Caco-2 (cell line): Measurements from ENCODE around the gene MINK1. TPM values are rescaled to one million over a fixed set of nuclear protein-coding genes. Genes with fewer than 3 reads are reported as not detected.

Source experiments
- BruUV-seq: library from RNA; stranded (reverse); fragments of 400-500 nt; replicated peaks from 2 replicates; lab custom pipeline; 2021; lab: Mats Ljungman, UMichigan
- CTCF ChIA-PET: fragments of 300-600 bp; sonication (Branson Sonifier 250); formaldehyde crosslinking; loops from one replicate; lab custom pipeline; 2022; ENCODE audit warnings: antibody characterized with exemption; lab: Charles Lee
- POLR2A ChIA-PET: fragments of 300-600 bp; sonication (Branson Sonifier 250); formaldehyde crosslinking; loops from one replicate; lab custom pipeline; 2022; ENCODE audit warnings: antibody characterized with exemption; lab: Charles Lee
- DNase-seq, 2 experiments: peaks; one replicate each; pipeline versions ENCODE4 v3.0.0 to v3.0.0-alpha.2; 2020 to 2022
- H3K27me3 ChIP-seq: replicated peaks from 2 replicates; pipeline ENCODE4 v1.6.0; 2011; ENCODE audit warnings: low read length; ENCODE audit not compliant: control insufficient read depth, insufficient read depth
- H3K36me3 ChIP-seq: 2 replicates; pipeline ENCODE4 v1.5.1; 2011; ENCODE audit warnings: low read length; ENCODE audit not compliant: control insufficient read depth, insufficient read depth
- H3K4me1 ChIP-seq: fragments of 250-450 bp; sonication (Bioruptor Pico); 2 replicates; pipeline ENCODE4 v1.5.1; 2020; ENCODE audit warnings: mild to moderate bottlenecking
- H3K4me3 ChIP-seq: 2 replicates; pipeline ENCODE4 v1.5.1; 2011; ENCODE audit warnings: low read depth, mild to moderate bottlenecking, control low read depth, low read length
- H3K9me3 ChIP-seq: fragments of 250-450 bp; sonication (Bioruptor Pico); 2 replicates; pipeline ENCODE4 v1.5.1; 2020; ENCODE audit warnings: mild to moderate bottlenecking, moderate library complexity
- H3K27ac Mint-ChIP-seq: one replicate; pipeline ENCODE4 v1.8.0; 2022; ENCODE audit warnings: mixed read lengths; ENCODE audit not compliant: unreplicated experiment
- H3K27me3 Mint-ChIP-seq: one replicate; pipeline ENCODE4 v1.8.0; 2022; ENCODE audit warnings: mixed read lengths; ENCODE audit not compliant: insufficient read depth, unreplicated experiment
- H3K36me3 Mint-ChIP-seq: one replicate; pipeline ENCODE4 v1.8.0; 2022; ENCODE audit warnings: mild to moderate bottlenecking, mixed read lengths; ENCODE audit not compliant: insufficient read depth, unreplicated experiment
- H3K4me1 Mint-ChIP-seq: one replicate; pipeline ENCODE4 v1.8.0; 2022; ENCODE audit warnings: low read depth, mixed read lengths; ENCODE audit not compliant: unreplicated experiment
- H3K4me3 Mint-ChIP-seq: one replicate; pipeline ENCODE4 v1.8.0; 2022; ENCODE audit warnings: mild to moderate bottlenecking, moderate library complexity, mixed read lengths; ENCODE audit not compliant: unreplicated experiment
- H3K9me3 Mint-ChIP-seq: one replicate; pipeline ENCODE4 v1.8.0; 2022; ENCODE audit warnings: mixed read lengths; ENCODE audit not compliant: unreplicated experiment
- intact Hi-C: fragments of 100-400 bp; cut with micrococcal nuclease; formaldehyde crosslinking; loops from one replicate; pipeline ENCODE4 v1.10.0; 2022; ENCODE audit not compliant: unreplicated experiment
- total RNA-seq: library from RNA; stranded (reverse); gene quantifications from 2 replicates; pipeline ENCODE4 v1.2.3, GENCODE V29; 2022
- TF ChIP-seq, protein P1 (sequence below), 2 experiments: fragments of 200-600 bp in 1 of 2; IDR thresholded peaks; 1 replicate in 1 of 2; 2 replicates in 1 of 2; pipeline versions ENCODE4 v1.5.1 to v1.8.0; 2011 to 2022; ENCODE audit warnings: antibody characterized with exemption in 1 of 2, control low read depth in 1 of 2, inconsistent platforms in 1 of 2, low read depth in 1 of 2, low read length in 1 of 2, mild to moderate bottlenecking in 1 of 2, moderate library complexity in 1 of 2; ENCODE audit not compliant: insufficient read depth in 1 of 2, severe bottlenecking in 1 of 2, unreplicated experiment in 1 of 2

The MINK1 gene
- total RNA-seq, 1 experiment from 2014 or later: 47.7 TPM

DNA sequence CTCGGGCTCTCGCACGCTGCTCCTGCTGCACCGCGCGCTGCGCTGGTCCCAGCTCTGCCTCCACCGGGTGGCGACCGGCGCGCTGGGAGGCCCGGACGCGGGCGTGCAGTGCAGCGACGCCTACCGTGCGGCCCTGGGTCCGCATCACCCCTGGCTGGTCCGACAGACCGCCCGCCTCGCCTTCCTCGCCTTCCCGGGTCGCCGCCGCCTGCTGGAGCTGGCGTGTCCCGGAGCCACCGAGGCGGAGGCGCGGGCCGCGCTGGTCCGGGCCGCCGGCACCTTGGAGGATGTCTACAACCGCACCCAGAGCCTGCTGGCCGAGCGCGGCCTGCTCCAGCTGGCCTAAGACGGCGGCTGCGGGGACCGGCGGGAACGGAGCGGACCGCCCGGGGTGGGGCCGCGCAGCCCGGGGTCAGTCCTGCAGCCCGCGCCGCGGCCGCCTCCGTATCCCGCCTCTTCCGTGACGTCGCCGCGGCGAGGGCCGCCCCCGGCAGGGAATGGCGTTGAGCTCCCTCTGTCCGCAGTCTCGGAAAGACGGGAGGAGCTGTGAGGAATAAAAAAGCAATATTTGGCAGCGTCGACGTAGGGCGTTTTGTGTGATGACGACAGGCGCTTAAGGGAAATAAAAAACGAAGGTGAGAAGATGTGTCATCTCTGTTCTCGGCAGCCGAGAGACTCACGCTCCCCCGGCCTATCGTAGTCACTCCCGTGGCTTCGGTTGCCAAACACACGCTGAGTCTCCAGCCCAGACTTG, 43.0 kb upstream of the MINK1 start:
- intact Hi-C loops: loop anchor here (1.0 kb wide), 1 partner anchor 59 kb away; the partner anchor contains the start of gene MED11
- no peaks in the 10 kb centered on the region for H3K9me3 ChIP-seq
- Mint-ChIP-seq H3K4me1 (peaks cover 6% of the 10 kb centered on the region), H3K36me3 (peaks cover 15% of the 10 kb centered on the region), H3K4me3 (peak overlapping the region; percentile 90), H3K27me3 (no peaks in the 10 kb centered on the region), H3K9me3 (no peaks in the 10 kb centered on the region), H3K27ac (peak overlapping the region; percentile 86)
- TF ChIP-seq, protein P1, sequence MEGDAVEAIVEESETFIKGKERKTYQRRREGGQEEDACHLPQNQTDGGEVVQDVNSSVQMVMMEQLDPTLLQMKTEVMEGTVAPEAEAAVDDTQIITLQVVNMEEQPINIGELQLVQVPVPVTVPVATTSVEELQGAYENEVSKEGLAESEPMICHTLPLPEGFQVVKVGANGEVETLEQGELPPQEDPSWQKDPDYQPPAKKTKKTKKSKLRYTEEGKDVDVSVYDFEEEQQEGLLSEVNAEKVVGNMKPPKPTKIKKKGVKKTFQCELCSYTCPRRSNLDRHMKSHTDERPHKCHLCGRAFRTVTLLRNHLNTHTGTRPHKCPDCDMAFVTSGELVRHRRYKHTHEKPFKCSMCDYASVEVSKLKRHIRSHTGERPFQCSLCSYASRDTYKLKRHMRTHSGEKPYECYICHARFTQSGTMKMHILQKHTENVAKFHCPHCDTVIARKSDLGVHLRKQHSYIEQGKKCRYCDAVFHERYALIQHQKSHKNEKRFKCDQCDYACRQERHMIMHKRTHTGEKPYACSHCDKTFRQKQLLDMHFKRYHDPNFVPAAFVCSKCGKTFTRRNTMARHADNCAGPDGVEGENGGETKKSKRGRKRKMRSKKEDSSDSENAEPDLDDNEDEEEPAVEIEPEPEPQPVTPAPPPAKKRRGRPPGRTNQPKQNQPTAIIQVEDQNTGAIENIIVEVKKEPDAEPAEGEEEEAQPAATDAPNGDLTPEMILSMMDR (IDR thresholded peaks at IDR 0.05; ENCODE audit: insufficient read depth in 1 of 2, low read depth in 1 of 2, low read length in 1 of 2, severe bottlenecking in 1 of 2, unreplicated experiment in 1 of 2): peak; percentile 45 to 54
- ChIA-PET CTCF (interaction anchor here (0.6 to 4.0 kb wide), 11 partner anchors 11 to 369 kb away, joined by 3 to 31 read pairs (median 9); partner anchors contain the start of genes ARRB2, MED11, PLD2 and SPAG7), POLR2A (interaction anchor here (0.5 to 1.5 kb wide), 9 partner anchors 17 to 180 kb away, joined by 3 to 7 read pairs (median 3); partner anchors contain the start of gene ARRB2)
- no peaks in the 10 kb centered on the region for H3K36me3 ChIP-seq
- H3K4me3 ChIP-seq: peak overlapping the region; percentile 70
- peak; percentile 77 to 87 for DNase-seq
- no TSS peak for BruUV-seq
- H3K4me1 ChIP-seq: peaks cover 10% of the 10 kb centered on the region
- H3K27me3 ChIP-seq: no peaks in the 10 kb centered on the region

- intact Hi-C loops: loop anchor here (1.0 kb wide), 1 partner anchor 59 kb away; the partner anchor contains the start of gene MED11
These were observed 42.4 kb upstream of the MINK1 start for GRCh38 chr17:4790705-4791088.

DNA sequence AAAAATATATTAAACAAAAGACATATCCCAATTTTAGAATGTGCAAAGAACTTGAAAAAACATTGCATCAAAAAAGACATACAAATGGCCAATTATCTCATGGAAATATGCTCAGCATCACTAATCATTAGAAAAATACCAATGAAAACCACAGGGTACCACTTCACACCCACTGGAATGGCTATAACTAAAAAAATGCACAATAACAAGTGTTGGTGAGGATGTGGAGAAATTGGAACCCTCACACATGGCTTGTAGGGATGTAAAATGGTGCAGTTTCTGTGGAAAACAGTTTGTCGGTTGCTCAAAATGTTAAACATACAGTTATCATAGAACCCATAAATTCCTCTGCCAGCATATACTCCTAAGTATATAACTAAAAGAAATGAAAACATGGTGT, 38.0 kb upstream of the MINK1 start:
- H3K4me3 ChIP-seq: no peak overlapping the region; the same call in 1 of the 2 replicates
- peaks cover 16% of the 10 kb centered on the region for H3K36me3 Mint-ChIP-seq
- no peaks in the 10 kb centered on the region for H3K4me1 ChIP-seq
- POLR2A ChIA-PET: no interaction called here
- CTCF ChIA-PET: no interaction called here
- H3K27me3 Mint-ChIP-seq: no peaks in the 10 kb centered on the region
- H3K9me3 Mint-ChIP-seq: no peaks in the 10 kb centered on the region
- H3K4me1 Mint-ChIP-seq: peaks cover 14% of the 10 kb centered on the region
- no peaks in the 10 kb centered on the region for H3K27me3 ChIP-seq
- H3K27ac Mint-ChIP-seq: no peak overlapping the region
- no peak overlapping the region for H3K4me3 Mint-ChIP-seq
- no peaks in the 10 kb centered on the region for H3K36me3 ChIP-seq
- no peaks in the 10 kb centered on the region for H3K9me3 ChIP-seq
- intact Hi-C loops: no loop called here
- TF ChIP-seq, protein P1 (IDR thresholded peaks at IDR 0.05; ENCODE audit: insufficient read depth in 1 of 2, low read depth in 1 of 2, low read length in 1 of 2, severe bottlenecking in 1 of 2, unreplicated experiment in 1 of 2): no peak
- no peak for DNase-seq
- BruUV-seq: no TSS peak

More at GRCh38 chr17:4790705-4791088, 42.4 kb upstream of the MINK1 start:
- BruUV-seq: no TSS peak
- H3K4me3 Mint-ChIP-seq: peak overlapping the region; percentile 90
- no peak for DNase-seq
- H3K27ac Mint-ChIP-seq: peak overlapping the region; percentile 86
- Histone ChIP-seq H3K27me3 (no peaks in the 10 kb centered on the region), H3K4me3 (peak overlapping the region; percentile 70), H3K36me3 (no peaks in the 10 kb centered on the region), H3K9me3 (no peaks in the 10 kb centered on the region), H3K4me1 (peaks cover 10% of the 10 kb centered on the region)
- peaks cover 6% of the 10 kb centered on the region for H3K4me1 Mint-ChIP-seq
- ChIA-PET POLR2A (interaction anchor here (0.5 to 1.5 kb wide), 8 partner anchors 18 to 118 kb away, joined by 3 to 7 read pairs (median 4); partner anchors contain the start of gene ARRB2), CTCF (interaction anchor here (1.5 to 4.0 kb wide), 6 partner anchors 12 to 176 kb away, joined by 6 to 31 read pairs (median 16); partner anchors contain the start of genes ARRB2, MED11, PLD2 and SPAG7)
- TF ChIP-seq, protein P1 (IDR thresholded peaks at IDR 0.05; ENCODE audit: insufficient read depth in 1 of 2, low read depth in 1 of 2, low read length in 1 of 2, severe bottlenecking in 1 of 2, unreplicated experiment in 1 of 2): no peak
- peaks cover 16% of the 10 kb centered on the region for H3K36me3 Mint-ChIP-seq
- no peaks in the 10 kb centered on the region for H3K27me3 Mint-ChIP-seq
- no peaks in the 10 kb centered on the region for H3K9me3 Mint-ChIP-seq
